Activated naive CD4-positive, alpha-beta T cell treated with anti-CD3 and anti-CD28 coated beads, Interleukin-2, amount 10 ng/mL, durations not matched to agents 7 days and 5 days (primary cell): ENCODE measurements around the gene TLK1.
"Not testable (repeated sequence)": the region's sequence is repeated elsewhere in the genome, so short reads cannot be mapped to it uniquely, and the experiment has no call there.

Experiments
- CTCF ChIA-PET: fragments of 350-600 bp; sonication (Branson Sonifier 250); formaldehyde crosslinking; loops from one replicate; lab custom pipeline; 2021; ENCODE audit warnings: antibody characterized with exemption; lab: Charles Lee
- DNase-seq: peaks from one replicate; pipeline ENCODE4 v3.0.0-alpha.2; 2020
- H3K27ac Mint-ChIP-seq: one replicate; pipeline ENCODE4 v1.8.0; 2021; ENCODE audit warnings: mild to moderate bottlenecking, moderate library complexity, mixed read lengths
- H3K27me3 Mint-ChIP-seq: one replicate; pipeline ENCODE4 v1.8.0; 2021; ENCODE audit warnings: mild to moderate bottlenecking, mixed read lengths
- H3K36me3 Mint-ChIP-seq: one replicate; pipeline ENCODE4 v1.8.0; 2021; ENCODE audit warnings: mixed read lengths
- H3K4me1 Mint-ChIP-seq: one replicate; pipeline ENCODE4 v1.8.0; 2021; ENCODE audit warnings: mixed read lengths
- H3K4me3 Mint-ChIP-seq: one replicate; pipeline ENCODE4 v1.8.0; 2021; ENCODE audit warnings: mild to moderate bottlenecking, moderate library complexity, mixed read lengths
- H3K9me3 Mint-ChIP-seq: one replicate; pipeline ENCODE4 v1.8.0; 2021; ENCODE audit warnings: mixed read lengths

Gene TLK1

DNA sequence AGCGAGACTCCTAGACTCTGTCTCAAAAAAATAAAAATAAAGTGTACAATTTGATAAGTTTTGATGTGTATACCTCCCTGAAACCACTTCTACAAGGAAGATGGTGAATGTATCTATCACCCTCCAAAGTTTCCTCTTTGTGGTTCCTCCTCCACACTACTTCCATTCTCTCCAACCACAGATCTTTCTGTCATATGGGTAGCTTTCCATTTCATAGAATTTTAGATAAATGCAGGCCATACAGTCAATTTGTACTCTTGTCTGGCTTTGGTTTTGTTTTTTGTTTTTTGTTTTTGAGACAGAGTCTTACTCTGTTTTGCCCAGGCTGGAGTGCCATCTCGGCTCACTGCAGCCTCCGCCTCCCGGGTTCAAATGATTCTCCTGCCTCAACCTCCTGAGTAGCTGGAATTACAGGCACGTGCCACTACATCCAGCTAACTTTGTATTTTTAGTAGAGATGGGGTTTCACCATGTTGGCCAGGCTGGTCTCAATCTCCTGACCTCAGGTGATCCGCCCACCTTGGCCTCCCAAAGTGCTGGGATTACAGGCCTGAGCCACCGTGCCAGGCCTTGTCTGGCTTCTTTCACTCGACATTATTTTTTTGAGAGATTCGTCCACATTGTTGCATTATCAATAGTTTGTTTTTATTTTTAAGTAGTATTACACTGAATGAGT is 2.0 kb upstream of the TLK1 start:
- Mint-ChIP-seq H3K36me3 (peaks cover 11% of the 10 kb centered on the region), H3K4me3 (peak overlapping the region; percentile 99), H3K27ac (peak overlapping the region; percentile 87), H3K4me1 (peaks cover 48% of the 10 kb centered on the region)
- H3K27me3 Mint-ChIP-seq, H3K9me3 Mint-ChIP-seq, CTCF ChIA-PET, DNase-seq: not testable (repeated sequence)

DNA sequence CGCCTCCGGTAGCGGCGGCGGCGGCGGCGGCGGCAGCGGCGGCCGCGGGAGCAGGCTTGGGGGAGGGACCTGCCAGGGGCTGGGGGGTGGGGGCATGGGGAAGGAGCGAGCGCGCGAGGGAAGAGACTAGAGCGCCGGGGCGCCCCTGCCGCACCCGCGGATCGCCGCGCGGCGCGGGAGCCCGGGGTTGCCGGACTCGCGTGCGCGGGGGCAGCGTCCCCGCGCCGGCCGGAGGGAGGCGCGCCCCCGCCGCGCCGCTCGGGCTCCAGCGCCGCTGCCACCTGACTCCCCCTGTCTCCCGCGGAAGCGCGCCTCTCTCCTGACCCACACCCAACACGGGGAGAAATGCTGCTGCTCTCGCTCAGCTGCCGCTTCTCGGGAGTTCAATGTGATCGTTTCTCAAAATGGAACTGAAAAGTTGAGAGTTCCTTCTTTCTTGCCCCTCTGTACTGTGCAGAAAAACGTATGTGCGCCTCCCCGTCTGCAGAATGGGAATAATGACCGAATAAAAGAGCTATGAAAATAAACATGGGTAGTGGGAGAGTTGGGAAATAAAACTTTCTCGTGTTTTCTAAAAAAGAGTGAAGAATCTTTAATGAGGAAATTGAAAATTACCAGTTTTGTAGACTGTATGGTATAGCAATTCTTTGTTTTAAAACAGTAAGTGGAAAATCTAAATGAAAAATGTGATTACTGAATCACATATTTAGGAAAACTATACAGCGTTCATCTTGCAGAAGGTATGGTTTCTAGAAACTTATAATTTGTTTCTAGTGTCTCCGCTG is 455 bp upstream of the TLK1 start:
- Mint-ChIP-seq H3K36me3 (peaks cover 11% of the 10 kb centered on the region), H3K4me1 (peaks cover 61% of the 10 kb centered on the region), H3K4me3 (peak overlapping the region; percentile 99), H3K27ac (peak overlapping the region; percentile 91), H3K27me3 (no peaks in the 10 kb centered on the region), H3K9me3 (no peaks in the 10 kb centered on the region)
- DNase-seq: peak; percentile 78
- CTCF ChIA-PET: interaction anchor here (0.7 to 1.3 kb wide), 4 partner anchors 49 to 255 kb away, joined by 3 to 4 read pairs (median 3); no protein-coding TSS in a partner anchor

DNA sequence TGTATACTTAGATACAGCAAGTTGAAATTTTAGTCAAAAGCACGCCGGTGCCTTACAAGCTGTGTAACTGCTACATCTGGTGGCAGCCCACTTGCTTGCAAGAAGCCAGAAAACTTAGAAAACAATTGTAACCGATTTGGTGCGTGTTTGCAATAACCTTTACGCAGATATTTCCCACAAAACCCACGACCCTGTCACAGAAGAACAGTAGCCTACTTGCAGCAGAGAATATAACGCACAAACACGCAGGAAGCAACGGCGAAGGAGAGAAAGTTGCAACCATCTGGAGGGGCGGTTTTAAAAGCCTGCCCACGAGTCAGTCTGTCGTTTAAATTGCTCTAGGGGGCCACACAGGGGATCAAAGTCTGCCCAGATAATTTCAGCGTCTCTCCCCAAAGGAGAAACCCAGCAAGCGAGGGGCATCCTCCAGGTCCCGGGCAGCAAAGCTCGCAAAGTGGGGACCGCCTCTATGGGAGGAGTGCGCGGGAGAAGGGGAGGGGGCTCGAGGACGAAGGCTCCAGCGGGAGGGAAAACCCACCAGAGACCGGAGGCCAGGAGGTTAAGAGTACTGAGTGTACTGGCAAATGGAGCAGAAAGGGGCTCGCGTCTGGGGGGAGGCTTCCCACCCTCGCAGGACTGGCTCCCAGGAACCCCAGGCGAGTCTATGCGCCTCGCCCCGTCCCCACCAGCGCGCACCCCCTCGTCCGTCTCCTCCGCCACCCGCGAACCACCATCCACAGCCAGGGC is 1.1 kb downstream of the TLK1 start:
- Mint-ChIP-seq H3K4me1 (peaks cover 67% of the 10 kb centered on the region), H3K27me3 (no peaks in the 10 kb centered on the region), H3K4me3 (peak overlapping the region; percentile 99), H3K36me3 (peaks cover 15% of the 10 kb centered on the region), H3K27ac (peak overlapping the region; percentile 98), H3K9me3 (no peaks in the 10 kb centered on the region)
- peak; percentile 64 for DNase-seq
- CTCF ChIA-PET: interaction anchor here (0.7 to 3.5 kb wide), 8 partner anchors 12 to 257 kb away, joined by 3 to 37 read pairs (median 8); partner anchors contain the start of gene GORASP2

DNA sequence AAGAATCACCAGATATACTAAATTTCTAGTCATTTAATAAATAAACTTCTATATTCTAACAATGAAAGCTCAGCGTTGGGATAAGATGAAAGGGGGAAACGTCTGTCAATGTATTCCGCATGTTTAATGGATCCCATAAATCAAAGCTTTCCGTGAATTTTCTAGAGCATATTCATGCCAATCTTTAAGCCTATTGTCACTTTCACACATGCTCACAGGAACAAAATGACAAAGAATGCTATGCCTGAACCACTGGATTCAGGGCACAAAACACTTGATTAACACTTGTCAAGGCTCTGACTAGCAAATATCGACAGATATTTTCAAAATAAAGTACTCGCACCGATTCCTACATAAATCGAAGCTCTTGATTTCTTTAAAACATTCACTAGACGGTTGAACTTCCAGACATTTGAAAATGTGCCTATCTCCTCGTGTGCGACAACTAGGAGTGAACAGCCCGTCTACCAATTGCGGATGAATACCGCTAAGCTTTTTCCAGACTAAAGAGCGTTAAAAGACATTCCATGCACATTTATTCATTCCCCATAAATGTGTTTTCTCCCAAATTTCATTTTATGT is 1.8 kb downstream of the TLK1 start:
- CTCF ChIA-PET: interaction anchor here (0.7 to 3.5 kb wide), 10 partner anchors 12 to 257 kb away, joined by 3 to 37 read pairs (median 4); partner anchors contain the start of gene GORASP2
- Mint-ChIP-seq H3K4me3 (peak overlapping the region; percentile 99), H3K27me3 (no peaks in the 10 kb centered on the region), H3K9me3 (no peaks in the 10 kb centered on the region), H3K4me1 (peaks cover 67% of the 10 kb centered on the region), H3K36me3 (peaks cover 15% of the 10 kb centered on the region), H3K27ac (peak overlapping the region; percentile 98)
- no peak for DNase-seq

DNA sequence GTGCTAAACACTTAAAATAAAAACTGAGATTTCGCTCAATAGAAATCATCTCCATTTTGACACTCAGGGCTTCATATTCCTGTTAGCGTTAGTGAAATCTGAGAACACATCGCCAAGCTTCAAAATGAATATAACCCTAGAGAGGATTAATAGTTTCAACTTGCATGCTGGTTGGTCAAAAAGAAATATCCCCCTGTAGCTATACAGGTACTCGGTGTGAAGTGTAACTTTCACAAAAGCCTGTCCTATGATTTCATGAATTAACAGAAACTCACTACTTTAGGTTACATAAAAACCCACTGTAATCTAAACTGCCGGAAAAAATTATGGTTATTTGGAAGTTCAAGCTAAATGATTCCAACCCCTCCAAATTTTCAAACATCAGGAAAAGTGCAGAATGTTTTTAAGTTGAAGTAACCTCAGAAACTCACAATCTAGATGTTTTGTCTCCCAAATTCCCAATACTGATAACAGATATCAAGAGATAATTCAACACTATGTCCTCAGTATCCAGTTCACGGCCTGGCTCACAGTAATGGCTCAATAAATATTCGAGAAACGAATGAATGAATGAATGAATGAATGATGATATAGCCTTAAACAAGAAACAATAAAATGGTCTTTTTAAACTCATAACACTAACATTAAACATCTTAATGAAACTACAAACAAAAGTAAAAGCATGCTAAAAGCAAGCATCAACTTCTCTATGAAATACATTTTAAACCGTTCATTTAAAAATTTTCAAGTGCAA is 2.5 kb downstream of the TLK1 start:
- H3K36me3 Mint-ChIP-seq: peaks cover 15% of the 10 kb centered on the region
- CTCF ChIA-PET: interaction anchor here (0.7 to 3.5 kb wide), 9 partner anchors 11 to 258 kb away, joined by 3 to 37 read pairs (median 4); partner anchors contain the start of gene GORASP2
- H3K9me3 Mint-ChIP-seq: no peaks in the 10 kb centered on the region
- H3K4me3 Mint-ChIP-seq: peak overlapping the region; percentile 99
- peaks cover 64% of the 10 kb centered on the region for H3K4me1 Mint-ChIP-seq
- no peak overlapping the region for H3K27ac Mint-ChIP-seq
- no peaks in the 10 kb centered on the region for H3K27me3 Mint-ChIP-seq
- DNase-seq: no peak

DNA sequence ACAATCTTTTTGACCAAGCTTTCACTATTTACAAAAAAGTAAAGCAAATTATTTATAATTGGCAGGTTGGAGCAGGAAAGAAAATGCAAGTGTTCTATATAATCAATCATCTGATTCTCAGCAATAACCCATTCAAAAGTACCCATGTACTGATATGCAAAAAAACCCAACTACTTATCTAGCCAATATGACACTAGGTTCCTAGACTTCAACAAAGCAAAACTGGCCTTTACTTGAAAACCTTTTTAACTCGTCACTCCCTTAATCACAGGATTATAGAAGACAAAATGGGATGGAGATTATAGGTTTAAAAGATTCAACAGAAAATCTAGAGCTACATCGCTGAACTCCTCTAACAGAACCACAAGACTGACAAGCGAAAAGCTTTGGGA is 3.6 kb downstream of the TLK1 start:
- CTCF ChIA-PET: interaction anchor here (1.1 to 3.5 kb wide), 3 partner anchors 9 to 183 kb away, joined by 3 to 37 read pairs (median 3); no protein-coding TSS in a partner anchor

DNA sequence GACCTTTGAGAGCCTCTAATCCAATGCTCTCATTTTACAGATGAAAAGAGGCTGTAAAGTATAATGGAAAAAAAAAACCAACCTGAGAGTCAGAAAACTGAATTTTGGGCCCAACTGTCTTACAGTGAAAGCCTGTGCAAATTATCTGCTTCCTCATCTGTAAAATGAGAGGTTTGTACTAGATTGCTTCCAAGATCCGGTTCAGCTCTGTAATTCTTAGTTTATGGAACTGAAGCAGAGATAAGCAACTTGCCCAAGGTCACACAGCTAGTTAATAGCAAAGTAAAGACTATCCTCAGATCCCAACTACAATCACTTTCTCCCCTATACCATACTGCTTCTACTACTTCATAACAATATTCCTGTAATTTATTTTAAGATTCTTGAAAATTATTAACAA is 6.3 kb downstream of the TLK1 start:
- peaks cover 10% of the 10 kb centered on the region for H3K36me3 Mint-ChIP-seq
- no peak overlapping the region for H3K27ac Mint-ChIP-seq
- peaks cover 46% of the 10 kb centered on the region for H3K4me1 Mint-ChIP-seq
- H3K4me3 Mint-ChIP-seq: no peak overlapping the region
- CTCF ChIA-PET: interaction anchor here (1.1 to 1.4 kb wide), 2 partner anchors 68 to 226 kb away, joined by 4 to 5 read pairs; partner anchors contain the start of gene GORASP2
- H3K9me3 Mint-ChIP-seq: no peaks in the 10 kb centered on the region
- no peak for DNase-seq
- H3K27me3 Mint-ChIP-seq: no peaks in the 10 kb centered on the region

More for the DNA sequence above, 3.6 kb downstream of the TLK1 start:
- H3K4me3 Mint-ChIP-seq: peak overlapping the region; percentile 21
- peaks cover 15% of the 10 kb centered on the region for H3K36me3 Mint-ChIP-seq
- no peaks in the 10 kb centered on the region for H3K27me3 Mint-ChIP-seq
- no peak for DNase-seq
- no peak overlapping the region for H3K27ac Mint-ChIP-seq
- no peaks in the 10 kb centered on the region for H3K9me3 Mint-ChIP-seq
- H3K4me1 Mint-ChIP-seq: peaks cover 53% of the 10 kb centered on the region

DNA sequence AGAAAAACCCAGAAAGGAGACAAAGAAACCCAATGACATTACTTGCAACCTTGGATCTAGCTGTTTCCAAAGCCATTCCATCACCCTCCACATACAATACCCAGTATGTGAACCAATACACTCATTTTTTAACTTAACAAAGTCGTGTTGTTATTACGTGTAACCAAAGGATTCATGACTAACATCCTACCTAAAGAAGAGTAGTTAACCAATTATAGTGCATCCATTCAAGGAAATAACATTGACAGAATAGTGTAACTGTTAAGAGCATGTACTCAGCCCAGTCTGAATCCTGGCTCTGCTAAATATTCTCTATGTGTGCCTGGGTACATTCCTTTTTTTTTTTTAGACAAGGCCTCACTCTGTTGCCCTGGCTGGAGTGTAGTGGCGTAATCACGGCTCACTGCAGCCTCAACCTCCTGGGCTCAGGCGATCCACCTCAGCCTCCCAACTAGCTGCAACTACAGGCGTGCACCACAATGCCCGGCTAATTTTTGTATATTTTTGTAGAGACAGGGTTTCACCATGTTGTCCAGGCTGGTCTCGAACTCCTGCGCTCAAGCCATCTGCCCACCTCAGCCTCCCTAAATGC is 9.9 kb downstream of the TLK1 start:
- H3K27ac Mint-ChIP-seq: no peak overlapping the region
- peaks cover 23% of the 10 kb centered on the region for H3K4me1 Mint-ChIP-seq
- no peak overlapping the region for H3K4me3 Mint-ChIP-seq
- CTCF ChIA-PET: no interaction called here
- H3K9me3 Mint-ChIP-seq: no peaks in the 10 kb centered on the region
- H3K36me3 Mint-ChIP-seq: peaks cover 7% of the 10 kb centered on the region
- H3K27me3 Mint-ChIP-seq: no peaks in the 10 kb centered on the region
- no peak for DNase-seq

DNA sequence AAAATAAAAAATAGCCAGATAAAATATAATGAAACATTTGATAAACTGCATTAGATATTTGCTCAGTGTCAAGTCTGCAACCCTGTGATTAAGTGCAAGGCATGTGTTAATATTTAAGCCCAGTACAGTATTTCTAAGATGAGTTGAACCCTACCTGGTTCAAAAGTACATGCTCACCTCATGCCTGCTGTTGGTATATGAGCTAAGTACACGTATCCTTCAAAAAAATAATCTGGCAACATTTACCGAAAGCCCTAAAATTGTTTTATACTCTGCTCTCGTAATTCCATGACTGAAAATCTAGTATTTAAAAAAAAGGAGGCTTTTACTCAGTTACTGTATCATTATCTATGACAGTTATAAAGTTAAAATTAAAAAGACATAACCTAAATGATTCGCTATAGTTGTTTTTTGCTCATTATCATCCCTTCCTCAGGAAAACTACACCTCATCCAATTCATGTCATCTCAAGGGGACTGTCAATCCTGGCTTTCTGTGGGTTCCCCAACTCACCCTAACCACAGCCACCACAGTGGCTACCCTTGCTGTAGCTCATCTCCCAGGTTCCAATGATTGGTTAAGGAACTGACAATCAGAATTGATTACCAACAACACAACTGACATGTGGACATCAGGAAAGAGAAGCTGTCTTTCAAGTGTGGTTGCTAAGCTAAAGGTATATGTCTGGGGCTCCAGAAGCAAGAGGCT is 10.6 kb downstream of the TLK1 start:
- H3K4me1 Mint-ChIP-seq: peaks cover 21% of the 10 kb centered on the region
- no peak overlapping the region for H3K27ac Mint-ChIP-seq
- no peak for DNase-seq
- peaks cover 6% of the 10 kb centered on the region for H3K36me3 Mint-ChIP-seq
- no peaks in the 10 kb centered on the region for H3K9me3 Mint-ChIP-seq
- no peaks in the 10 kb centered on the region for H3K27me3 Mint-ChIP-seq
- no peak overlapping the region for H3K4me3 Mint-ChIP-seq
- CTCF ChIA-PET: no interaction called here

DNA sequence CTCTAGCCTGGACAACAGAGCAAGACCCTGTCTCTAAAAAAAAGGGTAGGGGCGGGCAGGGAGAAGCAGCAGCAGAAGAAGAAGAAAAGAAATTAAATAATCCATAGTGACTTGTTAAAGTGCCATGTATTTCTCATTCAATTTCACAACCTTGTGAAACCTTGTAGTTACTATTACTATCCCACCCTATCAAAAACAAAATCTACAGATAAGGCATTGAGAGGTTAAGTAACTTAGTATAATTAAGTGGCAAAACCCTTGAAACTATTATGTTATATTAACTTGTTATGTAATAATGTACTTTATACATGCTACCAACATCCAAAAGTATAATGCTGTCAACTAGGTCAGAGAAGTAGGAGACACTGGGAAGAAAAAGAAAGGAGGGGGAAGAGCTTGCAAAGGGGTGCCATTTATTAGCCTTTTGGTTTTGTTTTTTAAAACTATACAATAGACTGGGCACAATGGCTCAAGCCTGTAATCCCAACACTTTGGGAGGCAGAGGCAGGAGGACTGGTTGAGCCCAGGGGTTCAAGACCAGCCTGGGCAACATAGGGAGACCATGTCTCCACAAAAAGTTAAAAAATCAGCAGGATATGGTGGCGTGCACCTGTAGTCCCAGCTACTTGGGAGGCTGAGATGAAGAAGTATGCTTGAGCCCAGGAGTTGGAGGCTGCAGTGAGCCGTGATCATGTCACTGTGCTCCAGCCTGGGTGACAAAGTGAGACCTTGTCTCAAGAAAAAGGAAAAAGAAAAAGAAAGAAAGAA is 11.3 kb downstream of the TLK1 start:
- CTCF ChIA-PET: no interaction called here
- H3K27ac Mint-ChIP-seq: no peak overlapping the region
- no peaks in the 10 kb centered on the region for H3K9me3 Mint-ChIP-seq
- H3K4me1 Mint-ChIP-seq: peaks cover 25% of the 10 kb centered on the region
- DNase-seq: no peak
- H3K27me3 Mint-ChIP-seq: no peaks in the 10 kb centered on the region
- H3K36me3 Mint-ChIP-seq: peaks cover 11% of the 10 kb centered on the region
- no peak overlapping the region for H3K4me3 Mint-ChIP-seq

DNA sequence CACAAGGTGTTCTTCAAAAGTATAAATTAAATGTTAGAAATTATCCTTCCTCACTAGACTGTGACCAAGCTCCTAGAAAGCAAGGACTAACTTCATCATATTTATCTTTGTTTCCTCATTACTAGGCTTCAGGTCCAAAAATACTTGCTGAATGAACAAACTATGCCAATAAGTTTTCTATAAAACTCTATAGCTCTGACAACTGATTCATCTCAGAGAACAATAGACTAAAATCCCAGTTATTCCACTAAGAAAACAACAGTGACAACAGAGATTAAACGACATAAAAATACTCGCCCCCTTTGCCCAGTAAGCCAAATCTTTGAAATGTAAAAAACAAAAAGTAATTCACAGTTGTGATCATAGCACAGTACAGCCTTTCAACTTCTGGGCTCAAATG is 13.6 kb downstream of the TLK1 start:
- no peak for DNase-seq
- H3K4me3 Mint-ChIP-seq: no peak overlapping the region
- no peak overlapping the region for H3K27ac Mint-ChIP-seq
- H3K27me3 Mint-ChIP-seq: no peaks in the 10 kb centered on the region
- H3K4me1 Mint-ChIP-seq: peaks cover 37% of the 10 kb centered on the region
- CTCF ChIA-PET: interaction anchor here (1.6 kb wide), 1 partner anchor 12 kb away, joined by 4 read pairs; no protein-coding TSS in a partner anchor
- H3K36me3 Mint-ChIP-seq: peaks cover 14% of the 10 kb centered on the region
- no peaks in the 10 kb centered on the region for H3K9me3 Mint-ChIP-seq

DNA sequence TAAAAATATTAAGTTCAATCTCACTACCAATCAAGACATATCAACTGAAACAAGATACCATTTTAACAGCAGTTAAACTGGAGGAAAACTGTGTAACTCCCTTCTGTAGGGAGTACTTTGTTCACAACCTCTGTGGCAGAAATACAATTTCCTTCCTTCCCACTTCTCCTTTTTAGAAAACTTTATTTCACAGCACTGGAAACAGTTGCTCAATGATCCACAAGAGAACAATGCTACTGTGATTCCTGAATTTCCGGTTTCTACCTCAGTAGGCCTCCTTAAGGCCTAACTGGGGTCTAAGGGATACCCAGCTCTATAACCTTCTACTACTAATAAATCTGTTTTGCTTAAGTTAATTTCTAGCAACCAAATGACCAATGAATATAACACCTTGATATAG is 14.1 kb downstream of the TLK1 start:
- Mint-ChIP-seq H3K27me3 (no peaks in the 10 kb centered on the region), H3K36me3 (peaks cover 14% of the 10 kb centered on the region), H3K27ac (no peak overlapping the region), H3K4me3 (no peak overlapping the region), H3K9me3 (no peaks in the 10 kb centered on the region), H3K4me1 (peaks cover 40% of the 10 kb centered on the region)
- CTCF ChIA-PET: interaction anchor here (1.6 kb wide), 1 partner anchor 12 kb away, joined by 4 read pairs; no protein-coding TSS in a partner anchor
- DNase-seq: no peak
